Fibroblast of skin of scalp (primary cell): ENCODE results near the gene CARD10.
A peak's percentile ranks its signal among the peaks of the same experiment; 100 is the strongest.

ENCODE experiments used
- DNase-seq: peaks from one replicate; pipeline ENCODE4 v3.0.0-alpha.2; 2013

The CARD10 gene

DNA sequence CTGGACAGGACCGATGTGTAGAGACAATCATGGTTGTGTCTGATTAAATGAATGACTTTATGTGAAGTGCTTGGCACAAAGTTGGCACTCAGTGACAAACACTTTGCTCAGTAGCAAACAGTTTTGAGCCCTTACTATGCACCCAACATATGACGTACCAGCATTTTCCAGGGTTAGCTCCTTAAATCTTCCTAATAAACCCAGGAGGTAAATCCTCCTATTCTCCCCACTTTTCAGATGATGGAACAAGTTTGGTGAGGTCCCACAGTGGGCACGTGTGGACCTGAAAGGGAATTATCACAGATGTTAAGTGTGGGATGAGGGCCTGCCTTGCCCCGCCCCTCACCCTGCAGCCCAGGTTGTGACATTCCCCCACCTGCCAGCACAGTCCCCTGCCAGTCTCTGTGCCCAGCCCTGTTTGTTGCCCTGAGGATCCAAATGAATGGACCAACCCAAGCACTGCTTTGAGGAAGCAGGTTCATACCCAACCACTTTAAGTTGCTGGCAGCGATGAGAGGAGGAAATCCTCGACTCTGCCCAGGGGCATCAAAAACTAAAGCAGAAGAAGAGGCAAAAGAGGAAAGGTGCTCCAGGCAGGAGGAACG, 6.6 kb upstream of the CARD10 start:
- DNase-seq: no peak

DNA sequence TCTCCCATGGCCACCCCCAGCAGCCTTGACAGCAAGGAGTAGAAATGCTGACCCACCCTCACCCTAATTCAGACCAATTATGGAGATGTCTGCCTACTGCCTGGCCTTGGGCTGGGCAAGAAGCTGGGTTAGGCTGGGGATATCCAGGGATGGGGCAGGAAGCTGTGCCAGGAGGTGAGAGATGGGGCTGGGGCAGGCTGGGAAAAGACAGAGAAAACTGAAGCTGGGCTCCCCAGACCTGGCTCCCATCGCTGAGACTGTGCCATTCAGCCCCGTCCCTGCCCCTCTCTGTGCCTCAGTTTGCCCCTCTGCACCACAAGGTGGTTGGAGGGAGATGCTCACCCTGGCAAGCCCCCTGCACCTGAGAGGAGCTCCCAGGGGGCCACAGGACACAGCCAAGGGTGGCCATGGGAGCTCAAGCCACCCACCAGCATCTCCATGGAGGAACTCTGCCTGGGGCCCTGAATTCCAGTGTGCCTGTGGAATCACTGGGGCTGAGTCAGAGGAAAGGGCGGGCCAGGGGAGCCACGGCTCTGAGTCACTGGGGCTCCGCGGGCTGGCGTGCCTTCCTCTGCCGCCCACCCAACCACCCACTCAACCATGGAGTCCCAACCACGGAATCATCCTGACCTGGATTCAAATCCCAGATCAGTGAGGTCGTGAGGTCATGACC, 6.0 kb upstream of the CARD10 start:
- DNase-seq: peak; percentile 92

DNA sequence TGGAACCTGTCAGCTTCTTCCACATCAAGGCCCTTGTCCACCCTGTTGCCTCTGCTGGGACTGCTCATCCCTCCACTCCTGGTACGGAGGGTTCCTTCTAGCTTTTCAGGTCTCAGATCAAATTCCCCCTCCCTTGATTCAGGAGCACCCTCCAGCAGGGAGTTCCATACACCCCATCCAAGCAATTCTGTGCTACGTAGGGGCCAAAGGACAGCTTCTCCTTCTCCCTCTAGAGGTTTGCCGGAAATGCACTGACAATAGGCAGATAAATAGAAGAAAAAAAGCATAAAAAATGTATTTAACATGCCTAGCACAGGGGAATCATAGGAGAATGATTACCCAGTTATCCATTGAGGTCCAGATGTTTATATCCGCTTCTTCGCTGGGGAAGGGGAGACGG, 3.3 kb upstream of the CARD10 start:
- DNase-seq: no peak

DNA sequence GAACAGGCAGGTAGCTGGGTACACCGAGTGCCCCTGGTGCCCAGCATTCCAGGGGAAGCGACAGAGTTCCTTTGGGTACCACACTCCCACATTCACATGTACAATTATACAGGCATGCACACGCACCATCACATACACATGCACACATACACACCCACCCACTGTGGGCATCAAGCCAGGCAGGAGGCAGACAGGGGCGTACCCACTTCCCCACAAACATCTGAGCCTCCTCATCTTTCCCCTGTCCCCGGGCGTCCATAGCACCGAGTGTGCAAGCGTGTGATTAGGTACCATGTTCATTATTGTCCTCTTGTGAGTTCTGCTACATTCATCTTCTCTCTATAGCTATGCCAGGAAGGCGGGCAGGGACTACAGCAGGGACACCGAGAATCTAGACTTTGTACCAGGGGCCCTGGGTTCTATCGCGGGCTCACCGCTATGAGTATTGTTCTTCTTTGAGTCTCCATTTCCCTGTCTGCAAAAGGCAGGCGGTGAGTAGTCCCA, 2.1 kb upstream of the CARD10 start:
- no peak for DNase-seq

DNA sequence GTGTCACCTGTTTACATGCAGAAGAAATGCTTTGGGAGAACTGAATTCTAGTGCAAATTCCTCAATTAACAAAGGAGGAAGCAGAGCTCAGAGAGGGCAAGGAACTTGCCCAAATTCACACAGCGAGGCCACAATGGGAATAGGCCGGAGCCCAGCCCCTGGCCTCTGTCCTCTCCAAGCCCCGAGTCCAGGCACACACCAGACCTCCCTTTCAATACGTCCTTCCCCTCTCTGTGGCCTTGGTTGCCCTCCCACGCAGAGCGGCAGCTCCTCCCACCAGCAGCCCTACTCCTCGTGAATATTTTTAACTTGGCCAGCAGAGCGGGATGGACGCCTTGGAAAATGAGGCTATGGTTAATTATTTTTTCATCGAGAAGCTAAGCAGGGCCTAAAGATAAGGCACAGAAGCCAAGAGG, 1.6 kb upstream of the CARD10 start:
- DNase-seq: no peak

DNA sequence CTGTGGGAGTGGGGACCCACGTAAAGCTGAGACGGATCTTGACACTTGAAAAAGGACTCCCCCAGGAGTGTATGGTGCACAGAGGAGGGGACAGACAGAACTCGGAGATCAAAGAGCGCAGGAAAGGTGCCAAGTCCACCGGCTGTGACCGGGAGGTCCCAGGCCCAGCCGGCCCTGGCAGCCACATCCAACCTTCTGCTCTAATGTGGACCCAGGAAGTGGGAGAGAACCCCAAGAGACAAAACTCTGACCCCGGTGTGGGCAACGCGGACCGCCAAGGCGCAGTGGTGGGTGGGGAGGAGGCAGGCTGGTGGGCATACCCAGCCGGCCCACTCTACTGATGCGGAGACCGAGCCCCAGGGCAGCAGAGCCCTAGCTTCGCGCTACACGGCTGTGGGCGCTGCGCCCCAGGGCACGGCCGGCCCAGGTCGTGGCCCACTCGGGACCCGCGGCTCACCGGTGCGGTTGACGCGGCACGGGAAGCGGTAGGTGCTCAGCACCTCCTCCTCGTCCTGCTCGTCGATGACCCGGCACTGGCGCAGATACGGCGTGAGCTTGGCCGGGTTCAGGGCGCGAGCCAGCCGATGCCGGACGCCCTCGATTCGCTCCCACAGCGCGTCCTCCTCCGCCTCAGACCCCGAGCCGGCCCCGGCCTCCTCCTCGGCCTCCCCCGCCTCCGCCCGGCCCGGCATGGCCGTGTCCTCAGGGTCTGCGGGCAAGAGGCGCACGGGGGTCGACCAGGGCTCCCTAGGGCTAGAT, 527 bp downstream of the CARD10 start:
- no peak for DNase-seq

DNA sequence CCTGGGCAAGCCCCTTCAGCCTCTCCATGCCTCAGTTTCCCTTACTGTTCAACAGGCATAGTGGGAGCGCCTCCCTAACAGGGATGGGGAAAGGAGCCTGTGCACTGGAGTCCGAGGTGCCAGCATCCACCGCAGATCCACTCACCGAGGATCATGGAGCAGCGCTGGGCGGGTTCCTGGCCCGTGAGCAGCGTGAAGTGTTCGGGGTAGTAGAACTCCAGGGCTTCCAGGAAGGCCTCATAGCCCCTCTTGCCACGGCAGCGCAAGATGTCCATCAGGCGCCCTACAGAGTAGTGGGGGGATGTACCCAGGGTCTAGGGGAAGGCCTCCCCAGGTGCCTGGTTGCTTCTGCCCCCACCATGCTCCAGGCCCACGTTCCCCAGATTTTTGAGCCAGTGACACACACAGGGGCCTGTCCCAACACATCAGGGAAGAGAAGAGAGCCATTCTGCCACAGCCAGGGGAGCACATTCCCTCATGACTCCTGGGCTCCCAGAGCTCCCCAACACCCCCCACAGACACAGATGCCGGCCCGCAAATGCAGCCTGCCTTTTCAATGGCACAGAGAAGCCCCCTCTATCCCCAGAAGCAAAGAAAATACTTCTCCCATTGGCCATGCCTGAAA, 1.3 kb downstream of the CARD10 start:
- DNase-seq: no peak

DNA sequence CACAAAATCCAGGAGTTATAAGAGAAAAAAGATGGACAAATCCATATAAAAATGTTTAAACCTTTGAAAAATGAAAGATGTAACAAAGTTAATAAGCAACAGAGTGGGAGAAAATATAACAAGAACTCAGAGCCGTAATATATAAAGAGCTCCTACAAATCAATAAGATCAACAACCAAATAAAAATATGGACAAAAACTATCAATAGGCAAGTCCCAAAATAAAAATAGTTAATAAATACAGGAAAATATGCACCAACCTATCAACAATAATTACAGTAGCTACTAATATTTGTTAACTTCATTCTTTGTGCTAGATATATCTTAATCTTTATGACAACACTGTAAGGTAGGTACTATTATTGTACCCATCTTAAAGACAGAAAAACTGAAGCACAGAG, 2.8 kb downstream of the CARD10 start:
- DNase-seq: no peak

DNA sequence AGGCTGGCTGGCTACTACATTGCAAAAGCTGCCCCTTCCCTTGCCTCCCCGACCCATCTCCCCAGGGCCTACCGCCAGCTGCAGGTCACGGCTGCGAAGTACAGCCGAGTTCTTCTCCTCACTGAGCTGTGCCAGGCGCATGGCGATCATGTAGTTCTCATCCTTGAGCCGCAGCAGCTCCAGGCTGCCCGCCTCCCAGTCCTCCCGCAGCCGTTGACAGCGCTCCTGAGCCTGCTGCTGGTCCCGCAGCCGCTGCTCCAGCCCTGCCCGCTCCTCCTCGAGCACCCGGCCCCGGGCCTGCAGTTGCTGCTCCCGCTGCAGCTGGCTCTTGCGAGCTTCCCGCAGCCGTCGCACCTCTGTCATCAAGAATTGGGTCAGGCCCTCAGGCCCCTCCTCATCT, 3.3 kb downstream of the CARD10 start:
- no peak for DNase-seq

DNA sequence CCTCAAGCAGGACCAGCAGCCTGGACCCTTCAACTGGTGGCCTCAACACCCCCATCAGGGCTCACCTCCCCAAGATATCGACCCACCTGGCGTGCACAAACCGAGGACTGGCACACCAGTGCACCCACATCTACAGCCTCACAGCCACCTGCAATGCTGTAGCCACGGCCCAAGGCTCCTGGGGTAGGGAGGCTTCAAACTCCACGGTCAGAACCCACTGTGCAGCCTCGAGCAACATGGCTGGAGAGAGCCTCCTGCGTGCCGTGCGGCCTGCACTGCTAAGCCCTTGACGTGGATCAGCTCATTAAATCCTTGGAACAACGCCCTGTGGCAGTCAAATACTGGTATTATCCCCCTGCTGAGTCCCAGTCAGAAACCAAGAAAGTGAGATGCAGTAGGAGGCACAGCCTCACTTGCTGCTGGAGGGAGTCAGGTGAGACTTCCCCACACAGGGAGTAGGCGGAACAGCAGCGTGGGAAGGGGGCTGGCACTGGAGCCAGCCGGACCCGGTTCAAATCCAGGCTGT, 4.6 kb downstream of the CARD10 start:
- no peak for DNase-seq

DNA sequence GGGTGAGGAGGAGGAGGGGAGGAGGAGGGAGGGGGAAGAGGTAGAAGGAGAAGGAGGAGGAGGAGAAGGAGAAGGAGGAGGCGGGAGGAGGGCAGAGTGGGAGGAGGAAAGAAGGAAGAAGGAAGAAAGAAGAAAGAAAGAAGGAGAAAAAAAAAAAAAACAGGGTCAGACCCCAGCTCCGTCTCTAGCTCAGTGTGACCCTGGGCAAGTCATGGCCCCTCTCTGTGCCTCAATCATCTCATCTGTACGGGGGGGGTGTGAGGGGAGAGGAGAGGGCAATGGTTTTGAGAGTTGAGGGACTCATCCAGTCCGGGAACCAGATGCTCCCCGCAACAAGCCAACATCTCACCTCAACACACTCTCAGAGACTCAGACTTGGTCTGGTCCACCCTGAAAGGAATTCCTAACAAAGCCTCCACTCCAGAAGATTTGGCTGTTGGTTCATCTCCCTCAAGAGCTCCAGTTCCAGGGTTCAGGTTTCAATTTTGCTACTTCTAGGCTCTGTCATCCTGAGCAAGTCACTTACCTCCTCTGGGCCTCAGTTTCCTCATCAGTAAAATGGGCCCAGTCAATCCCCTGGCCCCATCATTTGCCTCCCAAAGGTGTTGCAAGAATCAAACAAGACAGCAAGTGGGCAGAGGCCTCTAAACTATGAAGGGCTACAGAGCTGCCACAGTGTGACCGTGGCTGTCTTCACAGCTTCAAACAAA, 7.7 kb downstream of the CARD10 start:
- no peak for DNase-seq

DNA sequence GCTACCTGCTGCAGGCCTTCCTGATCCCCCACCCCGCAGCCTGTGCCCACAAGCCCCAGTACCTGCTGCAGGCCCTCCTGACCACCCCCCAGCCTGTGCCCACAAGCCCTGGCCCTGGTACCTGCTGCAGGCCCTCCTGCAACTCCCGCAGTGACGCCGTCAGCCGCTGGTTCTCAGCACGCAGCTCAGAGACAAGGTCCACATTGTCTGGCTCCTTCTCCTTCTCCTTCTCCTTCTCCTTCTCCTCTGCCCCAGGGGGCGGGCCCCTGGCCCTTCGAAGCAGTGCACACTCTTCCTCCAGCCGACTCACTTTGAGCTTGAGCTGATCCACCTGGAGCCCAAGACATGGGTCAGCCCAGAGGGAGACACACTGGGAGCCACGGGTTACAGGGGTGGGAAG, 9.1 kb downstream of the CARD10 start:
- no peak for DNase-seq

DNA sequence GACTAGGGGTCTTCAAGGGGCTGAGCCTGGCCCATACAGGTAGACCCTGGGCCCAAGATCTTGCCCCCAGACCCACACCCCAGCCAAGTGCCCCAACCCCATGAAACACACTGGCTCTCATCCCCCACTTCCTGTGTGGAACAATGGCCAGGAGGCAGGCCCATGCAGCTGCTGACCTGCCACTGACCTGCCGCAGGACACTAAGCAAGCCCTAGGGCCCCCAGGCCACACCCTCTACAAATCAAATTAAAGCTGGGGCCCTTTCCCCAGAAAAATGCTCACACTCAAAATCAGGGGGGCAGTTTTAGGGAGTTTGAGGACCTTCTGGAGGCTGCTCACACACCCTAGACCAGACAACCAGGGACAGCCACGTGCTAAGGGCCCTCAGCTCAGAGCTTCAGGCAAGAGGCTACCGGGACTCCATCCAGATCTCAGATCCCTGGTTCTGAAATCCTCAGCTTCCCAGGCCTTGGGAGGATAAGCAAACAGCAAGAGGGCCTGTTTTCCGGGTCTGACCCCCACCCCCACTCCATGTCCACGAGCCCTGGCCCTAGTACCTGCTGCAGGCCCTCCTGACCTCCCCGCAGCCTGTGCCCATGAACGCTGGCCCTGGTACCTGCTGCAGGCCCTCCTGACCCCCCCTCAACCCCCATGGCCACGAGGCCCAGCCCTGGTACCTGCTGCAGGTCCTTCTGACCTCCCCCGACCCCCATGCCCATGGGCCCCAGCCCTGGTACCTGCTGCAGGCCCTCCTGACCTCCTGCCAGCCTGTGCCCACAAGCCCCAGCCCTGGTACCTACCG, 10.0 kb downstream of the CARD10 start:
- DNase-seq: no peak

DNA sequence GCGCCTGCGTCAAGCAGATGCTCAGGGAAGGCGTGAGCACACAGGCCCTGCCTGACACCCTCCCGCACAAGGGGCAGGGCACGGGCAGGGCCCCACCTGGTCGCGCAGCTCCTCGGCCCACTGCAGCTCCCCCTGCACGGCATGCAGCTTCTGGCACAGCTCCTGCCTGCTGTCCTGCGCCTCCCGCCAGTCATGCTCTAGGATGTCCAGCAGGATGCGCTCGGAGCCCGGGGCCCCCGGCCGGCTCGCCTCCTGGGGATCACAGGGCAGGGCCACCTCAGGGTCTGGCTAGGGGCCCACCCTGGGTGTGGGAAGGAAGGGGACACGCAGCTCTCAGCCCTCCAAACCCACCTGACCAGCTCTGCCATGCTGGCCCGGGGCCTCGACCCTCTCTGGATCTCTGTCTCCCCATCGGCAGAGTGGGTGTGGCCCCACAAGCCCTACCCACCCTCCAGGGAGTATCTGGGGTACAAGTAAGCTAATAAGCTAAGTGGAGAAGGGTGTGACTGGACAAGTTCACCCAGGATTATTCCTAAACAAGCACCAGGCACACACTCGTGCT, 10.7 kb downstream of the CARD10 start:
- no peak for DNase-seq

DNA sequence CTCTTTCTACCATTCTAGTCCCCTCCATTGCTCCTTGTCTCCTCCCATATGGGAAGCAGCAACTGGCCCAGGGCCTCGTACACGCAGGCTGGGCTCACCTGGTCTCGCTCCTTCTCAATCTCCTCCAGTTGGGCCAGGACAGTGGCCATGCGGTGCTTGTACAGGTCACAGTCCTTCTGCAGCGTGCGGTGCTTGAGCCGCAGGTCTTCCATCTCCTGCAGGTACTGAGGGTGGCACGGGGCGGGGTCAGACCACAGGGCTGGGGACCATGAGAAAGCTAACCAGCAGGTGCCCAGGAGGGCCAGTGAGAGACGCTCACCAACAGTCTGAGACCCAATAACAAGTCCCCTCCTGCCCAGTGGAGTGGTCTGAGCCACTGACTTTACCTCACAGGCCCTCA, 11.5 kb downstream of the CARD10 start:
- no peak for DNase-seq

DNA sequence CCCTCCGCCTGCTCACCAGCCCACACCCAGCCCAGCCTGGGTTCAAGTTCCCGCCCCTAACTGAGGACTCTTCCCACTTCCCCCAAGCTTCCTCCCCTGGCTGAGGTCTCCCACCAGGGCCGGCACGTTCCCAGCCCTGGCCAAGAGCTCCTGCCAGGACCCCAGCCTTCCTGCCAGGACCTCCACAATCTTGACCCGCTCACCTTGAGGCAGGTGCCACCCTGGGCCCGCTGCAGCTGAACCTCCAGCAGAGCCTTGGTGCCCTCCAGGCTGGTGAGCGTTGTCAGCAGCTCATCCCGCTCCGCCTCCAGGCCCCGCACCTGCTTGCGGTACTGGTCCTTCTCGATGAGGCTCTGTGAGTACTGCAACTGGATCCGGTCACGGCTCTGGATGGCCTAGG, 13.2 kb downstream of the CARD10 start:
- no peak for DNase-seq

DNA sequence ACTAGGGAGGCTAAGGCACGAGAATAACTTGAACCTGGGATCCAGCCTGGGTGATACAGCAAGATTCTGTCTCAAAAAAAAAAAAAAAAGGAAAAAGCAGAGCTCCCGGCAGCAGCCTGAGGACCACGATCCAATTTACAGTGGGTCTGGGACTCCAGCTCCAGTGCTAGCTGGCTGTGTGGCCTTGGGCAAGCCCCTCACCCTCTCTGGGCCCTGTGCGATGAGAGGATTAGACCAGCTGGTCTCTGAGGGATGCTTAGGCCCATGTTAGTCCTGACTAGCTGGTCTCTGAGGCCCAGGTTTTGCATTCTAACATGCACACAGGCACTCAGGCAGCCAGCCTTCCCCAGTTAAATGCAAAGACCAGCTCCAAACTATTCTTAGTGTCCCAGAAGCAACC, 13.7 kb downstream of the CARD10 start:
- DNase-seq: no peak

DNA sequence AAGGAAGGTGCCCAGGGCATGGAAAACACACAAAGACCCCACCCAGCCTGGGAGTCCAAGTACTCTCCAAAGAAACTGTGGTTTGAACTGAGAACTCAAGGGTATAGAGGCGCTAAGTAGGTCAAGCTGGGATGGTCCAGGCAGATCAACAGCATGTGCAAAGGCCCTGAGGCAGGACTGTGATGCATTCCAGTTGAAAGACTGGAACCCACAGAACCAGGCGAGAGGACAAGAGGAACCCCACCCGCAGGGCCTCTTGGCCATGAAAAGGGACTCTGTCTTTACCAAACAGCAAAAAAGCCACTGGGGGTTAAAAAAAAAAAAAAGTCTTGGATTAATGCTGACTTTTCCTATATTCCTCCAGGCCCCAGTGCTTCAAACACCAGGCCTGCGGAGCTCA, 14.3 kb downstream of the CARD10 start:
- no peak for DNase-seq

DNA sequence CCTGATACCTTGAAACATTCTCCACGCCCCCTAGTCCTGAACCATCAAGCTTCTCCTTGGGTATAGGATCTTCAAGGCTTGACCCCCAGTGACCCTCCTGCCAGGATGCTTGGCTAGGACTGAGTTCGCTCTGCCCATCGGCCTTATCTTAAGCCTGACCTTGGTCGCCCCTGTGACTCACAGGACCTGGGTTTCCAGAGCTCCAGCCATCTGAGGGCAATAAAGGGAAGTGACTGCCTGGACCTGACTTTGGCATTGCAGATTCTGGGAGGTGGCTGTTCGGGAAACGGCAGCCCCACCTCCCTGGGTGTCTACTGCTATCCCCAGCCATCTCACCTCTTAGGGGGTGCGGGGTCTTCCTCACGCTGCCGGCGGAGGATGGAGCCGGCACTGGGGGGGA, 15.4 kb downstream of the CARD10 start:
- no peak for DNase-seq

DNA sequence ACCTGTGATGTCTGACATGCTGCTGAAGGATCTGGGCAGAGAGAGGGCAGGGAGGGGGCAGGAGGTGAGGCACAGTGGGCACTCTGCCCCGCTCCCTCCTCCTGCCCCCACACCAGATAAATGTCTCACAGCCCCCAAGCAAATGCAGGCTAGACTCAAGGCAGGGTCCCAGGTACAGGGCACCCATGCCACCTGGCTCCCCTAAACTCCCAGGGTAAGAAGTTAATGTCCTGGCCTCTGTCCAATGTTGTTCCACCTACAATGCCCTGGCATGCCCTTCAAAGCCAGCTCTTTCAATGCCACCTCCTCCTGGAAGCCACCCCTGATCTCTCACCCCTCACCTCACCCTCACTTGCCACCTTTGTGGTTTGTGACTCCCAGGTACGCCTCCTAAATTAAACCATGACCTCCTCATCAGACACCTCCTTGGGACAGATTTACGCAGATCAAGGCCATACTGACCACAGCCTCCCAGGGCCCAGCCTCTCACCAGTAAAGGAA, 16.0 kb downstream of the CARD10 start:
- DNase-seq: no peak
